WTC11 (cell line): ENCODE measurements around the gene PRIM1. TPM values are rescaled to one million over a fixed set of nuclear protein-coding genes. Genes with fewer than 3 reads are reported as not detected.

Experiments used
- ATAC-seq: fragments of 200-7000 bp; cut with Tn5 transposase; 2 replicates; pipeline ENCODE4 v1.10.0; 2021; ENCODE audit warnings: mild to moderate bottlenecking, moderate library complexity
- CTCF ChIA-PET: fragments of 300-600 bp; sonication (Branson Sonifier 250); formaldehyde crosslinking; loops from one replicate; lab custom pipeline; 2021; ENCODE audit warnings: antibody characterized with exemption; lab: Charles Lee
- POLR2A ChIA-PET: fragments of 350-600 bp; sonication (Branson Sonifier 250); formaldehyde crosslinking; loops from one replicate; lab custom pipeline; 2021; ENCODE audit warnings: antibody characterized with exemption; lab: Charles Lee
- DNase-seq: peaks from one replicate; pipeline ENCODE4 v3.0.0; 2021; ENCODE audit warnings: low spot score
- H3K27ac Mint-ChIP-seq: 2 replicates; pipeline ENCODE4 v1.8.0; 2021; ENCODE audit warnings: mixed read lengths
- H3K27me3 Mint-ChIP-seq: 2 replicates; pipeline ENCODE4 v1.8.0; 2021; ENCODE audit warnings: low read depth, mild to moderate bottlenecking, moderate library complexity, mixed read lengths
- H3K36me3 Mint-ChIP-seq: 2 replicates; pipeline ENCODE4 v1.8.0; 2021; ENCODE audit warnings: mixed read lengths
- H3K4me1 Mint-ChIP-seq: 2 replicates; pipeline ENCODE4 v1.8.0; 2022; ENCODE audit warnings: mixed read lengths
- H3K4me3 Mint-ChIP-seq: 2 replicates; pipeline ENCODE4 v1.8.0; 2021; ENCODE audit warnings: mild to moderate bottlenecking, moderate library complexity, mixed read lengths
- H3K9me3 Mint-ChIP-seq: 2 replicates; pipeline ENCODE4 v1.8.0; 2021; ENCODE audit warnings: mixed read lengths
- FOXP1 ChIP-seq: sonication (generic); formaldehyde crosslinking; IDR thresholded peaks from 2 replicates; pipeline ENCODE4 v1.8.0; 2022; ENCODE audit warnings: missing genetic modification reagents, mild to moderate bottlenecking, moderate library complexity, borderline replicate concordance
- MYBL2 ChIP-seq: sonication (generic); formaldehyde crosslinking; IDR thresholded peaks from 2 replicates; pipeline ENCODE4 v1.8.1; 2023; ENCODE audit warnings: mild to moderate bottlenecking, moderate library complexity, missing genetic modification reagents
- NR3C1 ChIP-seq: sonication (generic); formaldehyde crosslinking; conservative IDR thresholded peaks from 2 replicates; pipeline ENCODE4 v1.8.1; 2023; ENCODE audit warnings: low read depth, mild to moderate bottlenecking, missing genetic modification reagents
- ZNF121 ChIP-seq: sonication (generic); formaldehyde crosslinking; IDR thresholded peaks from 2 replicates; pipeline ENCODE4 v1.8.0; 2023; ENCODE audit warnings: missing genetic modification reagents
- ZNF396 ChIP-seq: fragments of 250-450 bp; sonication (Bioruptor Pico); IDR thresholded peaks from 2 replicates; pipeline ENCODE4 v1.8.0; 2021; ENCODE audit warnings: mild to moderate bottlenecking, moderate library complexity, borderline replicate concordance
- ZNF671 ChIP-seq: fragments of 250-450 bp; sonication (Bioruptor Pico); IDR thresholded peaks from 2 replicates; pipeline ENCODE4 v1.8.0; 2021; ENCODE audit warnings: mild to moderate bottlenecking
- total RNA-seq: library from RNA; stranded (reverse); gene quantifications from 3 replicates; pipeline ENCODE4 v1.2.3, GENCODE V29; 2021
- TF ChIP-seq, protein P1 (sequence below): sonication (generic); formaldehyde crosslinking; IDR thresholded peaks from 2 replicates; pipeline ENCODE4 v1.8.0; 2022; ENCODE audit warnings: mild to moderate bottlenecking, missing genetic modification reagents
- TF ChIP-seq, protein P2 (sequence below): sonication (generic); formaldehyde crosslinking; IDR thresholded peaks from 2 replicates; pipeline ENCODE4 v1.8.1; 2023; ENCODE audit warnings: mild to moderate bottlenecking, moderate library complexity, missing genetic modification reagents

PRIM1 gene
- total RNA-seq, 1 experiment from 2014 or later, result 54.0 TPM

DNA sequence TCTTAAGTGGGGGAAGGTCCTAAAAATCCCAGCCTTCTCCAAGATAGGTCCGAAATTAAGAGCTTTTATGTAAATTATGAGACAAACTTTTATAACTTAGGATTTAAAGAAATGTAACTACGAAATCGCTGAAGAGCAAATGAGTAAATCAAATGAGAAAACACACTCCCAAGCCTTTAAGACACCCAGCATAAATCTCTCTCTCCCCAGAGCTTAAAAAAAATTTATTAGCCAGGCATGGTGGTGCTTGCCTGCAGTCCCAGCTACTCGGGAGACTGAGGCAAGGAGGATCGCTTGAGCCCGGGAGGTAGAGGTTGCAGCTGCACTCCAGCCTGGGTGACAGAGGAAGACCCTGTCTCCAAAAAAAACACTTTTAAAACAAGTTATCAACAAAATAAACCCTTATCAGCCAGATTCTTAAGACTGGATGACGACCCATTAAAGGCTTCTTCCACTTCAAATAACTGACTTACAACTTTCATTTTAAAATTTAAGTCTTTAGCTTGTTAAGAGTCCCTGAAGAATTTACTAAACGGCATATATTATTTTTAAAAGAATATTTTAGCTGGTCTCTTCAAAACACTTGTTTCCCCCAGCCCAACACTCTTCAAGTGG is 67.3 kb downstream of the PRIM1 start (continued):
- TF ChIP-seq ZNF396 (CRISPR knock-in tag) (no peak), FOXP1 (CRISPR knock-in tag) (no peak), MYBL2 (CRISPR knock-in tag) (no peak), ZNF671 (CRISPR knock-in tag) (no peak)
- TF ChIP-seq, protein P1, sequence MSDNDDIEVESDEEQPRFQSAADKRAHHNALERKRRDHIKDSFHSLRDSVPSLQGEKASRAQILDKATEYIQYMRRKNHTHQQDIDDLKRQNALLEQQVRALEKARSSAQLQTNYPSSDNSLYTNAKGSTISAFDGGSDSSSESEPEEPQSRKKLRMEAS (CRISPR knock-in tag), result no peak
- TF ChIP-seq, protein P2, sequence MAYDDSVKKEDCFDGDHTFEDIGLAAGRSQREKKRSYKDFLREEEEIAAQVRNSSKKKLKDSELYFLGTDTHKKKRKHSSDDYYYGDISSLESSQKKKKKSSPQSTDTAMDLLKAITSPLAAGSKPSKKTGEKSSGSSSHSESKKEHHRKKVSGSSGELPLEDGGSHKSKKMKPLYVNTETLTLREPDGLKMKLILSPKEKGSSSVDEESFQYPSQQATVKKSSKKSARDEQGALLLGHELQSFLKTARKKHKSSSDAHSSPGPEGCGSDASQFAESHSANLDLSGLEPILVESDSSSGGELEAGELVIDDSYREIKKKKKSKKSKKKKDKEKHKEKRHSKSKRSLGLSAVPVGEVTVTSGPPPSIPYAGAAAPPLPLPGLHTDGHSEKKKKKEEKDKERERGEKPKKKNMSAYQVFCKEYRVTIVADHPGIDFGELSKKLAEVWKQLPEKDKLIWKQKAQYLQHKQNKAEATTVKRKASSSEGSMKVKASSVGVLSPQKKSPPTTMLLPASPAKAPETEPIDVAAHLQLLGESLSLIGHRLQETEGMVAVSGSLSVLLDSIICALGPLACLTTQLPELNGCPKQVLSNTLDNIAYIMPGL (CRISPR knock-in tag), result no peak

DNA sequence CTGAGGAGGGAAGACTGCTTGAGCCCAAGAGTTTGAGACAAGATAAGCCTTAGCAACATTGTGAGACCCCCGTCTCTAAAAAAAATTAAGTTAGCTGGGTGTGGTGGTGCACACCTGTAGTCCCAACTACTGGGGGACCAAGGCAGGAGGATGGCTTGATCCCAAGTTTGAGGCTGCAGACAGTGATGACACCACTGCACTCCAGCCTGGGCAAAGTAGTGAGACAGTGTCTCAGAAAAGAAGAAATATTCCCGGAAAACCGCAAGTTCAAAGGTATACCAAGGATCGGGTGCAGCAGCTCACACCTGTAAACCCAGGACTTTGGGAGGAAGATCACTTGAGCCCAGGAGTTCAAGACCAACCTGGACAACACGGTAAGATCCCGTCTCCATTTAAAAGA is 69.8 kb downstream of the PRIM1 start:
- CTCF ChIA-PET, result interaction anchor here (2.2 kb wide), 1 partner anchor 46 kb away, joined by 8 read pairs; no protein-coding TSS in a partner anchor
- ATAC-seq (no peak), DNase-seq (no peak)
- Mint-ChIP-seq H3K4me1 (peaks cover 41% of the 10 kb centered on the region), H3K4me3 (no peak overlapping the region), H3K9me3 (no peaks in the 10 kb centered on the region), H3K27ac (peak overlapping the region; percentile 92), H3K36me3 (peaks cover 53% of the 10 kb centered on the region), H3K27me3 (no peaks in the 10 kb centered on the region; the same call in 1 of the 2 replicates)
- TF ChIP-seq ZNF121 (CRISPR knock-in tag) (peak; percentile 84; the same call in 1 of the 2 replicates), NR3C1 (CRISPR knock-in tag) (no peak)
- POLR2A ChIA-PET, result interaction anchor here (0.8 kb wide), 1 partner anchor 43 kb away, joined by 3 read pairs; the partner anchor contains the start of gene NACA

Other genes starting within 250 kb of the PRIM1 start
- gene RBMS2, start 230.5 kb downstream of the PRIM1 start, total RNA-seq, result 11.8 to 16.7 TPM (median 16.1 TPM) in 3 replicates
- gene BAZ2A, start 122.0 kb downstream of the PRIM1 start, total RNA-seq, result 103 to 114 TPM (median 108 TPM) in 3 replicates
- 971 to 1,064 TPM (median 1,005 TPM) in 3 replicates for gene ATP5F1B, start 106.3 kb downstream of the PRIM1 start, total RNA-seq
- gene PTGES3, start 64.0 kb downstream of the PRIM1 start, total RNA-seq, result 394 to 436 TPM (median 420 TPM) in 3 replicates
- 987 to 1,052 TPM (median 1,025 TPM) in 3 replicates for gene NACA, start 27.0 kb downstream of the PRIM1 start, total RNA-seq
- 2.4 to 5.6 TPM (median 4.8 TPM) in 3 replicates for gene HSD17B6, start 11.0 kb upstream of the PRIM1 start, total RNA-seq
- gene SDR9C7, start 182.1 kb upstream of the PRIM1 start, total RNA-seq, result not detected in 3 replicates
- gene RDH16, start 205.3 kb upstream of the PRIM1 start, total RNA-seq, result 0.85 to 1.2 TPM (median 1.0 TPM) in 3 replicates